NT2/D1 (cell line): ENCODE data around the gene KYAT1.

Experiments used
- DNase-seq: peaks from one replicate; pipeline ENCODE4 v3.0.0-alpha.2; 2011; ENCODE audit warnings: low read depth, low spot score
- H3K27me3 ChIP-seq: 2 replicates; pipeline ENCODE4 v1.6.0; 2011; ENCODE audit warnings: mild to moderate bottlenecking; ENCODE audit not compliant: insufficient read length, insufficient read depth
- H3K36me3 ChIP-seq: 2 replicates; pipeline ENCODE4 v1.6.1; 2011; ENCODE audit warnings: mild to moderate bottlenecking, low read length, mixed read lengths; ENCODE audit not compliant: insufficient read depth, insufficient read length
- H3K4me1 ChIP-seq: 2 replicates; pipeline ENCODE4 v1.5.1; 2011; ENCODE audit not compliant: insufficient read depth, insufficient read length
- H3K4me3 ChIP-seq: 2 replicates; pipeline ENCODE4 v1.5.1; 2011; ENCODE audit warnings: low read depth; ENCODE audit not compliant: insufficient read length
- H3K9ac ChIP-seq: 2 replicates; pipeline ENCODE4 v1.6.0; 2011; ENCODE audit warnings: low read depth; ENCODE audit not compliant: insufficient read length
- H3K9me3 ChIP-seq: 2 replicates; pipeline ENCODE4 v1.5.1; 2011; ENCODE audit warnings: mild to moderate bottlenecking, low read length; ENCODE audit not compliant: insufficient read depth
- SUZ12 ChIP-seq: IDR thresholded peaks from 2 replicates; pipeline ENCODE4 v1.6.1; 2011; ENCODE audit not compliant: insufficient read length, insufficient read depth; ENCODE audit errors: extremely low read depth
- YY1 ChIP-seq: IDR thresholded peaks from 2 replicates; pipeline ENCODE4 v1.6.1; 2011; ENCODE audit not compliant: insufficient read length, insufficient read depth
- ZNF274 ChIP-seq: IDR thresholded peaks from 2 replicates; pipeline ENCODE4 v1.6.1; 2011; ENCODE audit warnings: mild to moderate bottlenecking, low read depth, low read length

Gene KYAT1

GRCh38 chr9:128905964-128906363 is 24.2 kb upstream of the KYAT1 start:
- H3K27me3 ChIP-seq, result no peaks in the 10 kb centered on the region
- peaks cover 80% of the 10 kb centered on the region for H3K36me3 ChIP-seq
- no peak overlapping the region for H3K4me3 ChIP-seq
- no peak overlapping the region for H3K9ac ChIP-seq
- no peak for TF ChIP-seq YY1
- no peak for DNase-seq
- no peaks in the 10 kb centered on the region for H3K9me3 ChIP-seq
- H3K4me1 ChIP-seq, result peaks cover 13% of the 10 kb centered on the region

GRCh38 chr9:128903871-128904620 is 22.3 kb upstream of the KYAT1 start:
- Histone ChIP-seq H3K4me1 (peaks cover 14% of the 10 kb centered on the region), H3K36me3 (peaks cover 77% of the 10 kb centered on the region), H3K4me3 (no peak overlapping the region), H3K27me3 (no peaks in the 10 kb centered on the region), H3K9me3 (no peaks in the 10 kb centered on the region), H3K9ac (no peak overlapping the region)
- no peak for TF ChIP-seq YY1
- no peak for TF ChIP-seq ZNF274
- TF ChIP-seq SUZ12, result no peak
- DNase-seq, result no peak

- Histone ChIP-seq H3K4me3 (no peak overlapping the region), H3K36me3 (peaks cover 77% of the 10 kb centered on the region), H3K9me3 (no peaks in the 10 kb centered on the region), H3K9ac (no peak overlapping the region), H3K27me3 (no peaks in the 10 kb centered on the region), H3K4me1 (peaks cover 23% of the 10 kb centered on the region)
- DNase-seq, result no peak
- no peak for TF ChIP-seq ZNF274
- no peak for TF ChIP-seq SUZ12
- TF ChIP-seq YY1, result no peak
These were observed 21.3 kb upstream of the KYAT1 start for GRCh38 chr9:128903079-128903461.

- peaks cover 77% of the 10 kb centered on the region for H3K36me3 ChIP-seq
- H3K27me3 ChIP-seq, result no peaks in the 10 kb centered on the region
- DNase-seq, result no peak
- H3K4me1 ChIP-seq, result peaks cover 23% of the 10 kb centered on the region
- H3K9me3 ChIP-seq, result no peaks in the 10 kb centered on the region
- H3K9ac ChIP-seq, result no peak overlapping the region
- H3K4me3 ChIP-seq, result no peak overlapping the region
- TF ChIP-seq YY1, result no peak
- TF ChIP-seq ZNF274, result no peak
- TF ChIP-seq SUZ12, result no peak
These were observed 20.8 kb upstream of the KYAT1 start for GRCh38 chr9:128902351-128903078.

- no peaks in the 10 kb centered on the region for H3K9me3 ChIP-seq
- TF ChIP-seq SUZ12 (no peak), ZNF274 (no peak), YY1 (no peak)
- no peak for DNase-seq
- H3K36me3 ChIP-seq, result peaks cover 77% of the 10 kb centered on the region
- H3K27me3 ChIP-seq, result no peaks in the 10 kb centered on the region
- peaks cover 23% of the 10 kb centered on the region for H3K4me1 ChIP-seq
- no peak overlapping the region for H3K9ac ChIP-seq
- H3K4me3 ChIP-seq, result no peak overlapping the region
These were observed 20.1 kb upstream of the KYAT1 start for GRCh38 chr9:128901822-128902221.

GRCh38 chr9:128901379-128901778 is 19.6 kb upstream of the KYAT1 start:
- Histone ChIP-seq H3K36me3 (peaks cover 77% of the 10 kb centered on the region), H3K4me1 (peaks cover 23% of the 10 kb centered on the region), H3K27me3 (no peaks in the 10 kb centered on the region), H3K9me3 (no peaks in the 10 kb centered on the region), H3K9ac (no peak overlapping the region), H3K4me3 (no peak overlapping the region)
- TF ChIP-seq SUZ12 (no peak), YY1 (no peak), ZNF274 (no peak)
- DNase-seq, result no peak

- TF ChIP-seq SUZ12 (no peak), ZNF274 (no peak), YY1 (no peak)
- DNase-seq, result no peak
- H3K4me1 ChIP-seq, result peaks cover 30% of the 10 kb centered on the region
- peaks cover 83% of the 10 kb centered on the region for H3K36me3 ChIP-seq
- H3K4me3 ChIP-seq, result no peak overlapping the region
- no peaks in the 10 kb centered on the region for H3K27me3 ChIP-seq
- no peaks in the 10 kb centered on the region for H3K9me3 ChIP-seq
- no peak overlapping the region for H3K9ac ChIP-seq
These were observed 18.0 kb upstream of the KYAT1 start for GRCh38 chr9:128899566-128900322.
